ENCODE data around the gene CLSTN2.

Gene CLSTN2

GRCh38 chr3:140500473-140500872, 565.5 kb downstream of the CLSTN2 start:
- DNase-seq (ENCODE audit: low read depth, low spot score), result no peak

- no peak for DNase-seq (ENCODE audit: low read depth, low spot score)
Measured at GRCh38 chr3:140501061-140501769, 566.2 kb downstream of the CLSTN2 start.

- no peak for DNase-seq (ENCODE audit: low read depth, low spot score)
Measured at GRCh38 chr3:140501770-140502364, 566.9 kb downstream of the CLSTN2 start.

GRCh38 chr3:140505213-140505612, 570.2 kb downstream of the CLSTN2 start:
- DNase-seq (ENCODE audit: low read depth, low spot score), result no peak

- DNase-seq (ENCODE audit: low read depth, low spot score), result no peak
Measured at GRCh38 chr3:140505876-140506275, 570.9 kb downstream of the CLSTN2 start.

- DNase-seq (ENCODE audit: low read depth, low spot score), result no peak
Measured at GRCh38 chr3:140508550-140508949, 573.6 kb downstream of the CLSTN2 start.

- DNase-seq (ENCODE audit: low read depth, low spot score), result no peak
Measured at GRCh38 chr3:140509534-140509933, 574.5 kb downstream of the CLSTN2 start.

- no peak for DNase-seq (ENCODE audit: low read depth, low spot score)
Measured at GRCh38 chr3:140510303-140510861, 575.4 kb downstream of the CLSTN2 start.

GRCh38 chr3:140521751-140522445, 586.9 kb downstream of the CLSTN2 start:
- DNase-seq (ENCODE audit: low read depth, low spot score), result no peak

GRCh38 chr3:140522653-140523380, 587.8 kb downstream of the CLSTN2 start:
- no peak for DNase-seq (ENCODE audit: low read depth, low spot score)

GRCh38 chr3:140523600-140523999, 588.6 kb downstream of the CLSTN2 start:
- DNase-seq (ENCODE audit: low read depth, low spot score), result no peak

- DNase-seq (ENCODE audit: low read depth, low spot score), result no peak
Measured at GRCh38 chr3:140527156-140527555, 592.2 kb downstream of the CLSTN2 start.

- no peak for DNase-seq (ENCODE audit: low read depth, low spot score)
Measured at GRCh38 chr3:140529096-140529495, 594.1 kb downstream of the CLSTN2 start.

- DNase-seq (ENCODE audit: low read depth, low spot score), result no peak
Measured at GRCh38 chr3:140529558-140529957, 594.6 kb downstream of the CLSTN2 start.

- no peak for DNase-seq (ENCODE audit: low read depth, low spot score)
Measured at GRCh38 chr3:140530131-140530530, 595.1 kb downstream of the CLSTN2 start.

GRCh38 chr3:140530603-140531002, 595.6 kb downstream of the CLSTN2 start:
- DNase-seq (ENCODE audit: low read depth, low spot score), result no peak

GRCh38 chr3:140532793-140533330, 597.9 kb downstream of the CLSTN2 start:
- DNase-seq (ENCODE audit: low read depth, low spot score), result no peak

- no peak for DNase-seq (ENCODE audit: low read depth, low spot score)
Measured at GRCh38 chr3:140536926-140537726, 602.1 kb downstream of the CLSTN2 start.

- DNase-seq (ENCODE audit: low read depth, low spot score), result no peak
Measured at GRCh38 chr3:140537727-140538082, 602.7 kb downstream of the CLSTN2 start.

GRCh38 chr3:140540262-140540661, 605.3 kb downstream of the CLSTN2 start:
- no peak for DNase-seq (ENCODE audit: low read depth, low spot score)
